DOHH2 (cell line): ENCODE measurements around the gene IQCM.

ENCODE experiments used
- H3F3A ChIP-seq: fragments of 200-600 bp; sonication (generic), shearing (Covaris generic); 2 replicates; pipeline ENCODE4 v1.6.0; 2016; ENCODE audit warnings: antibody characterized with exemption, mild to moderate bottlenecking; ENCODE audit not compliant: control insufficient read depth, insufficient read depth
- H3K27ac ChIP-seq: fragments of 200-600 bp; sonication (generic); 2 replicates; pipeline ENCODE4 v1.5.1; 2014; ENCODE audit warnings: low read depth, mild to moderate bottlenecking, low read length, moderate library complexity
- H3K27me3 ChIP-seq: fragments of 200-600 bp; sonication (generic); 2 replicates; pipeline ENCODE4 v1.6.1; 2014; ENCODE audit warnings: mild to moderate bottlenecking, low read length, mixed read lengths; ENCODE audit not compliant: control insufficient read depth
- H3K36me3 ChIP-seq: fragments of 200-600 bp; sonication (generic); 2 replicates; pipeline ENCODE4 v1.6.1; 2014; ENCODE audit warnings: mild to moderate bottlenecking, low read length, moderate library complexity, mixed read lengths; ENCODE audit not compliant: control insufficient read depth
- H3K4me1 ChIP-seq: fragments of 200-600 bp; sonication (generic); 2 replicates; pipeline ENCODE4 v1.6.1; 2014; ENCODE audit warnings: mild to moderate bottlenecking, low read length, mixed read lengths; ENCODE audit not compliant: control insufficient read depth
- H3K4me2 ChIP-seq: fragments of 200-600 bp; sonication (generic); 2 replicates; pipeline ENCODE4 v1.6.0; 2014; ENCODE audit warnings: mild to moderate bottlenecking, low read length, moderate library complexity
- H3K4me3 ChIP-seq: fragments of 200-600 bp; sonication (generic); 2 replicates; pipeline ENCODE4 v1.5.1; 2014; ENCODE audit warnings: mild to moderate bottlenecking, low read length, mixed read lengths
- H3K79me2 ChIP-seq: fragments of 200-600 bp; sonication (generic); 2 replicates; pipeline ENCODE4 v1.6.1; 2014; ENCODE audit warnings: mild to moderate bottlenecking, low read length, mixed read lengths; ENCODE audit not compliant: control insufficient read depth
- H3K9me2 ChIP-seq: fragments of 200-600 bp; sonication (generic); replicated peaks from 2 replicates; pipeline ENCODE4 v1.6.1; 2014; ENCODE audit warnings: mild to moderate bottlenecking, low read length, mixed read lengths; ENCODE audit not compliant: control insufficient read depth
- H3K9me3 ChIP-seq: fragments of 200-600 bp; sonication (generic); 2 replicates; pipeline ENCODE4 v1.6.1; 2014; ENCODE audit warnings: antibody characterized with exemption, low read length, mixed read lengths; ENCODE audit not compliant: control insufficient read depth, insufficient read depth
- H4K20me1 ChIP-seq: fragments of 200-600 bp; sonication (generic); 2 replicates; pipeline ENCODE4 v1.6.0; 2014; ENCODE audit warnings: low read depth, mild to moderate bottlenecking, antibody characterized with exemption, low read length, moderate library complexity; ENCODE audit not compliant: control insufficient read depth, insufficient read depth
- EZH2phosphoT487 ChIP-seq: fragments of 200-600 bp; sonication (generic); IDR thresholded peaks from 2 replicates; pipeline ENCODE4 v1.6.1; 2017; ENCODE audit warnings: borderline replicate concordance, mild to moderate bottlenecking, antibody characterized with exemption, low read length, moderate library complexity, mixed read lengths
- TF ChIP-seq, protein P1 (sequence below): fragments of 200-600 bp; sonication (generic); IDR thresholded peaks from one replicate; pipeline ENCODE4 v1.5.1; 2014; ENCODE audit warnings: antibody characterized with exemption, mild to moderate bottlenecking, low read depth, low read length; ENCODE audit not compliant: poor library complexity, severe bottlenecking

Gene IQCM

GRCh38 chr4:149699642-149700041 lies 116.0 kb downstream of the IQCM start:
- TF ChIP-seq, protein P1, sequence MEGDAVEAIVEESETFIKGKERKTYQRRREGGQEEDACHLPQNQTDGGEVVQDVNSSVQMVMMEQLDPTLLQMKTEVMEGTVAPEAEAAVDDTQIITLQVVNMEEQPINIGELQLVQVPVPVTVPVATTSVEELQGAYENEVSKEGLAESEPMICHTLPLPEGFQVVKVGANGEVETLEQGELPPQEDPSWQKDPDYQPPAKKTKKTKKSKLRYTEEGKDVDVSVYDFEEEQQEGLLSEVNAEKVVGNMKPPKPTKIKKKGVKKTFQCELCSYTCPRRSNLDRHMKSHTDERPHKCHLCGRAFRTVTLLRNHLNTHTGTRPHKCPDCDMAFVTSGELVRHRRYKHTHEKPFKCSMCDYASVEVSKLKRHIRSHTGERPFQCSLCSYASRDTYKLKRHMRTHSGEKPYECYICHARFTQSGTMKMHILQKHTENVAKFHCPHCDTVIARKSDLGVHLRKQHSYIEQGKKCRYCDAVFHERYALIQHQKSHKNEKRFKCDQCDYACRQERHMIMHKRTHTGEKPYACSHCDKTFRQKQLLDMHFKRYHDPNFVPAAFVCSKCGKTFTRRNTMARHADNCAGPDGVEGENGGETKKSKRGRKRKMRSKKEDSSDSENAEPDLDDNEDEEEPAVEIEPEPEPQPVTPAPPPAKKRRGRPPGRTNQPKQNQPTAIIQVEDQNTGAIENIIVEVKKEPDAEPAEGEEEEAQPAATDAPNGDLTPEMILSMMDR: no peak
- no peak for TF ChIP-seq EZH2phosphoT487
- H3K9me2 ChIP-seq: no peaks in the 10 kb centered on the region
- no peak overlapping the region for H3K27ac ChIP-seq
- H4K20me1 ChIP-seq: no peaks in the 10 kb centered on the region
- H3K4me1 ChIP-seq: no peaks in the 10 kb centered on the region
- no peak overlapping the region for H3K4me3 ChIP-seq
- no peaks in the 10 kb centered on the region for H3K9me3 ChIP-seq
- H3K4me2 ChIP-seq: no peak overlapping the region
- H3F3A ChIP-seq: no peaks in the 10 kb centered on the region
- H3K79me2 ChIP-seq: no peaks in the 10 kb centered on the region
- no peaks in the 10 kb centered on the region for H3K27me3 ChIP-seq
- no peaks in the 10 kb centered on the region for H3K36me3 ChIP-seq

DNA sequence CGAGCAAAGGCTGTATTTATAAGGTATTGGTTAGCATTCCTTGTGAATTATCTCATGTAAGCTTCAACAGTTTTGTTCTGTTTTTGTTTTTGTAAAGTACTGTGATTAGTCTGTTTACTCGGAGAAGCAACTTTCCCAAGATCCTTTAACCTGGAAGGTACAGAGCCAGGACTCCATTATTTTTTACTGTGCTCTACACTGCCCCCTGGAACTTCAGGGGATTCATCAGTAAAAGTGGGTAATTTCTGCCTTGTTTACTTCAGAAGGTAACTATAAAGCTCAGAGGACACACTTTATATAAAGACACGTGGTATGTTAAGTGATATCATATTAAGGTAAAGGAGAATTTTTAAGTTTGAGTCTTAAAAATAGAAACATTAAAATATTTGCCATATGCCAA lies 124.9 kb downstream of the IQCM start:
- Histone ChIP-seq H4K20me1 (no peaks in the 10 kb centered on the region), H3K27me3 (no peaks in the 10 kb centered on the region), H3F3A (no peaks in the 10 kb centered on the region), H3K27ac (no peak overlapping the region), H3K9me3 (no peaks in the 10 kb centered on the region), H3K9me2 (no peaks in the 10 kb centered on the region), H3K4me3 (no peak overlapping the region), H3K4me2 (no peak overlapping the region), H3K36me3 (no peaks in the 10 kb centered on the region), H3K79me2 (no peaks in the 10 kb centered on the region), H3K4me1 (no peaks in the 10 kb centered on the region)
- TF ChIP-seq, protein P1: peak; percentile 17
- no peak for TF ChIP-seq EZH2phosphoT487

- no peaks in the 10 kb centered on the region for H3K36me3 ChIP-seq
- H3K4me3 ChIP-seq: no peak overlapping the region
- no peaks in the 10 kb centered on the region for H3K9me3 ChIP-seq
- no peak overlapping the region for H3K27ac ChIP-seq
- H3K27me3 ChIP-seq: no peaks in the 10 kb centered on the region
- TF ChIP-seq, protein P1: no peak
- no peak for TF ChIP-seq EZH2phosphoT487
- H3K9me2 ChIP-seq: no peaks in the 10 kb centered on the region
- no peaks in the 10 kb centered on the region for H3F3A ChIP-seq
- no peak overlapping the region for H3K4me2 ChIP-seq
- H3K4me1 ChIP-seq: no peaks in the 10 kb centered on the region
- H3K79me2 ChIP-seq: no peaks in the 10 kb centered on the region
- H4K20me1 ChIP-seq: no peaks in the 10 kb centered on the region
Observed at GRCh38 chr4:149684516-149684915, 131.1 kb downstream of the IQCM start.

- H4K20me1 ChIP-seq: no peaks in the 10 kb centered on the region
- TF ChIP-seq EZH2phosphoT487: no peak
- TF ChIP-seq, protein P1: no peak
Observed at GRCh38 chr4:149676076-149676475, 139.6 kb downstream of the IQCM start.

More at GRCh38 chr4:149676076-149676475, 139.6 kb downstream of the IQCM start:
- H3K27ac ChIP-seq: no peak overlapping the region
- no peak overlapping the region for H3K4me2 ChIP-seq
- no peaks in the 10 kb centered on the region for H3K79me2 ChIP-seq
- H3K4me1 ChIP-seq: no peaks in the 10 kb centered on the region
- H3K27me3 ChIP-seq: no peaks in the 10 kb centered on the region
- no peaks in the 10 kb centered on the region for H3F3A ChIP-seq
- no peak overlapping the region for H3K4me3 ChIP-seq
- no peaks in the 10 kb centered on the region for H3K36me3 ChIP-seq
- H3K9me3 ChIP-seq: no peaks in the 10 kb centered on the region
- H3K9me2 ChIP-seq: no peaks in the 10 kb centered on the region
